ES-I3 (cell line): ENCODE data around the gene IL1R2.

Experiments
- H3K36me3 ChIP-seq: 2 replicates; pipeline ENCODE4 v1.6.1; 2013; ENCODE audit warnings: mild to moderate bottlenecking, low read length, control low read depth, moderate library complexity; ENCODE audit not compliant: insufficient read depth
- H3K4me1 ChIP-seq: 2 replicates; pipeline ENCODE4 v1.6.1; 2013; ENCODE audit warnings: mild to moderate bottlenecking, control low read depth, low read length; ENCODE audit not compliant: insufficient read depth
- H3K9ac ChIP-seq: 2 replicates; pipeline ENCODE4 v1.6.1; 2013; ENCODE audit warnings: low read depth, mild to moderate bottlenecking, low read length, moderate library complexity
- H3K9me3 ChIP-seq: 2 replicates; pipeline ENCODE4 v1.6.1; 2013; ENCODE audit warnings: mild to moderate bottlenecking, low read length, moderate library complexity; ENCODE audit not compliant: control insufficient read depth, insufficient read depth

IL1R2 gene

DNA sequence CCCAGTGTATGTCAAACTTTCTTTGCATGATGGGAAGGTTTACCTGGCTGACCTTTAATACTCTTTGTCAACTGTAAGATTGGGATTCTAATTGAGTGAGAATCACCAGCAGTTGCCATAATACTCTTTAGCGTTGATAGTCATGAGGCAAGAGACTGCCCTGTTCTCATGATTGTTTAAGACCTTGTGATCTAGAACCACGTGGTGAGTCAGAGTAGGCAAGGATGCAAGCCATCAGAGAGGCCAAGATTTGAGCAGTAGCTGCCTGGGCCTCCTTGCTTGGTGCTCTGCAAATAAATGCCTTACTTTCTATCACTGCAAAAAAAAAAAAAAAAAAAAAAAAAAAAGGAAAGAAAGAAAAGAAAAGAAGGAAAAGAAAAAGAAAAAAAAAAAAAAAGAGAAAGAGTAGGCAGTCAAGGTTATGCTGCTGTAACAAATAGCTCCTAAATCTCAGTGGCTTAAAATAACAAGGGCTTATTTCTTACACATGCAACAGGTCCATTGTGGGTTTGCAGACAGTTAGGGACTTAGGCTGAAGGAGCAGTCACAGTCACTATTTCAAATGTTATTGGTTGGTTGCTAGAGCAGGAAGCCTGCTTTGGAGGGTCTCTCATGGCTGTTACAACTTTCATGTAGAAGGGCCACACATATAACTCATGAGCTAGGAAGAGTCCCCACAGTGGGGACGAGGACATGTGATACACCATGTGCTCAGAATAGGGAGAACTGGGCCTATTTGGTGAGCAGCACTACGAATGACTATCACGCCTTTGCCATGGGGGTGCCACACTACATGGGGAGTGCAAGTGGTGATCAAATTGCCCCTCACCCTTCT is 21.7 kb downstream of the IL1R2 start:
- no peaks in the 10 kb centered on the region for H3K9me3 ChIP-seq
- no peaks in the 10 kb centered on the region for H3K4me1 ChIP-seq
- no peak overlapping the region for H3K9ac ChIP-seq
- H3K36me3 ChIP-seq, result no peaks in the 10 kb centered on the region

DNA sequence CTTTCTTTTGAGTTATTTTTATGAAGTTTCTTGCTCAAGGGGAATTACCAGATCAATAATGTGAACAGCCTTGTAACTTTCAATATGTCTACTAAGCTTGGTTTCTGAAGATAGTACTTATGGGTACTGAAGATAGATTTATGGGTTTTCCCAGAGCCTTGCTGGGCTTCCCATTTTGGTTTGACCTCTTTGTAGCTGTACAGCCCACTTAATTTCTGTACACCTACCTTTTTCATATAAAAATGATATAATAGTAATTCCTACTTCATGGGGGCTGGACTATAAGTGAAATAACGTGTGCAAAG is 22.2 kb downstream of the IL1R2 start:
- H3K9me3 ChIP-seq, result no peaks in the 10 kb centered on the region
- no peak overlapping the region for H3K9ac ChIP-seq
- H3K36me3 ChIP-seq, result no peaks in the 10 kb centered on the region
- H3K4me1 ChIP-seq, result no peaks in the 10 kb centered on the region

DNA sequence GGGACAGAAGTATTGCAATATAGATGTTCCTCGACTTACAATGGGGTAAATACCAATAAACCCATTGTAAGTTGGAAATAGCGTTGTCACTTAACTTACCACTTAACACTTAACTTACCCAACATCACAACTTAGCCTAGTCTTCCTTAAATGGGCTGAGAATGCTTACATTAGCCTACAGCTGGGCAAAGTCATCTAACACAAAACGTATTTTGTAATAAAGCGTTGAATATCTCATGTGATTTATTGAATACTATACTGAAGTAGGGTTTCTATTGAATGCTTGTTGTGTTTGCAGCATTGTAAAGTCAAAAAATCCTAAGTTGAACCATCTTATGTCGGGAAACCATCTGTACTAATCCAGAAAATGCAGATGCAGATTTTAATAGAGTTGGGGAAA is 23.6 kb downstream of the IL1R2 start:
- Histone ChIP-seq H3K36me3 (no peaks in the 10 kb centered on the region), H3K4me1 (no peaks in the 10 kb centered on the region), H3K9me3 (no peaks in the 10 kb centered on the region), H3K9ac (no peak overlapping the region)

DNA sequence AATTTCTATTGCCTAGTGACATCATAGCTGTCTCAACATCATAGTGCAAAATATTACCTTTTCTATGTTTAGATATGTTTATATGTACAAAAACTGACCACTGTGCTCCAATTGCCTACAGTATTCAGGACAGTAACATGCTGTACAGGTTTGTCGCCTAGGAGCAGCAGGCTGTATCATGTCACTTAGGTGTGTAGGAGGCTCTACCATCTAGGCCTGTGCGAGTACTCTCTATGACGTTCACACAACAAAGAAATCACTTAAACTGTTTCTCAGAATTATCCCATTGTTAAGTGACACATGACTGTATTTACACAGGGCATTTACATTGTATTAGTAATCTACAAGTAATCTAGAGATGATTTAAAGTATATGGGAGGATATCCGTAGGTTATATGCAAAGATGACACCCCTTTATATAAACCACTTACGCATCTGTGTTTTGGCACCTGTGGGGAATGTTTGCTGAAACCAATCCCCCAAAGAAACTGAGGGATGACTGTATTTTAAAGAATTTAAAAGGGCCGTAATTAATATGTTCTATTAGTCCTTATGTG is 24.7 kb downstream of the IL1R2 start:
- no peaks in the 10 kb centered on the region for H3K9me3 ChIP-seq
- H3K4me1 ChIP-seq, result no peaks in the 10 kb centered on the region
- no peaks in the 10 kb centered on the region for H3K36me3 ChIP-seq
- H3K9ac ChIP-seq, result no peak overlapping the region

DNA sequence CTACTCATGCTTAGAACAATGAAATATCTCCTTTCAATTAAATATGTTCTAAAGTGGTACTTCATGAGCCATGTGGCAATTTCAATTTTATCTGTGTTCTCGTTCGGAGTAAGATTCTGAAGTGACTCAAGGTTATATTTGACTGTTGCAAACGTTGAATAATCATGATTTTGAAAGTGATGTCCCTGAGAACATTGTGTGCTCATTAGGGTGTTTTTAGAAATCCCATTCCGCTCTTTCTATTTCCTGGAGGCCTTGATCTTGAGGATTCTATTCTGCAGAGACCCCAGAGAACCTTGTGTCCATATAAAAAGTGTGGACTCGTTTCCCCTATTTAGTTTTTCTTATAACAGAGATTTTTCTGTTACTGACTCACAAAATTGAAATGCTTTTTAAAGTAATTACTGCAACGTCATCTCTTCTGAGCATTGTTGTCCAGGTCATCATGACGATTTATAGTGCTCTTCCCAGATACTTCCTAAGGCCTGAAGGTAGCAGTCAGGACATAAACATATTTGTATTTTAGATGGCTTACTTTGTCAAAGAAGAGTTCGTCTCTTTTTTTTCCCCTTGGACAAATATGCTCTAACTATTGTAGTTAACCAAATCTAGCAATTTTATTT is 27.2 kb downstream of the IL1R2 start:
- no peak overlapping the region for H3K9ac ChIP-seq
- no peaks in the 10 kb centered on the region for H3K36me3 ChIP-seq
- H3K4me1 ChIP-seq, result no peaks in the 10 kb centered on the region
- H3K9me3 ChIP-seq, result no peaks in the 10 kb centered on the region

DNA sequence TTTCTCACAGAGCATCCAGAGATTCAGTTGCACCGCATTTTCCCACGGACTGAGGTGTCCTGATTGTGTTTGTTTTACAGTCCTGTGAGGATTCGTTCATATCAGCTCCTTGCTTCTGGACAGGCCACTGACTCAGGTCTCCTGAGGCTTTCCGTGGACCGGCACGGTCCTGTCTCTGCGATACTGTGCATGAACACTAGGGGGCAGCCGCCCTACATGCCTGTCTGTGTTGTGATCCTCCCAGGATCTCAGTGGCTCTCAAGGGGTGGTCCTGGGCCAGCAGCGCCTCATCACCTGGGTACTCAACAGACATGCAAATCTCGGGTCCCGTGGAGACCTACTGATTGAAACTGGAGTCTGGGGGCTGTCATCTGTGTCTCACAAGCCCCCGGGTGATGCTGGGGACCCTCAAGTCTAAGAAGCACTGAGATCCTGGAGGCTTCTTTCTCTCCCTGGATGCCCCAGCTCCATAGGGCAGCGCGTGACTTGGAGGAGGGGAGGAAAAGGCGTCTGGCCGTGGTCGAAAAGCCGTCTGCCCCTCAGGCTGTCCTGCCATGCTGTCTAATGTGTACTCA is 28.9 kb downstream of the IL1R2 start:
- no peak overlapping the region for H3K9ac ChIP-seq
- no peaks in the 10 kb centered on the region for H3K4me1 ChIP-seq
- H3K36me3 ChIP-seq, result no peaks in the 10 kb centered on the region
- no peaks in the 10 kb centered on the region for H3K9me3 ChIP-seq

DNA sequence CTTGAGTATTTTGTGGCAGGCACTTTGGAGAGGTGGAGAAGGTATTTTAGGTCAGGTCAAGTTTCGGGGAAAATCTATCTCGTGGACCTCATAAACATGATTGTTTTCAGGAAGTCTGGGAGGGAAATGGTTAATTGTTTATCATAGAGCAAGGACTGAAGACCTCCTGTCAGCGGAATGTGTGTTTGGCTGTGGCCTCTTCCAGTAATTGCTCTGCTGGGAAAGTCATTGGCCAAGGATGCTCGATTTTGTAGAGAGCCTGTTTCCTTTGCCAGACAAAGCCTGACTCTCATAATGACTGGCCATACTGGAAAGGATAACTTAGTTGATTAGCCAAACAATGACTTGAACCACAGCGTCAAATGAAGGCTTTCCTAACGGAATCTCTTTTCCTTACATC is 30.0 kb downstream of the IL1R2 start:
- Histone ChIP-seq H3K4me1 (no peaks in the 10 kb centered on the region), H3K36me3 (no peaks in the 10 kb centered on the region), H3K9ac (no peak overlapping the region), H3K9me3 (no peaks in the 10 kb centered on the region)

DNA sequence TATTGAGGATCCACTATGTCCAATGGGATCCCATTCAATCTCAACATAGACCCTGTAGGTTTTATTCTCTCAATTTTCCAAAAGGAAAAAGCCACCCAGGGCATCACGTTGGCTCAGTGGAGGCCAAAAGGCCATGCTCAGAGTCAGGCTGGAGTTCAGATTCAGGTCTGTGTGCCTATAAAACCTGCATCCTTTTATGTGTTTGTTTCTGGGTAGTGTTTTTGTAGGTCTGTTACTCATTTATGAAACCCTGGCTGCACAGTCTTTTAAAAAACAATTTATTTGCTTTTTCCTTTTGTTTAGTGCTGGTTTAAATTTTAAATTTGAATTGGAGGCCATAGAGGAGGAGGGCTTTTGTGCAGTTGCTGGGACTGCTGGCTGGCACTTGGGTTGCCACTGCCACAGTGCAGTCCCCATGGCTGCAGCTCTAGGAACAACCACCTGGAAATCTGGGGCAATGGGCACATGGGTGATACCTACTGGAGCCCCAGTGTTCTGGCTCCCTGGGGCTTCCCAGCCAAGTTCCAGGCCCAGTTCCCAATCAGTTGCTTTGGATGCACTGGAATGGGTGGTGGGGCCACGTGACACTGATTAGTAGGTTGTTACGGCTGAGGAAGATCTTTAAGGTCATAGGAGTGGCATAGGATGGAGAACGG is 31.3 kb downstream of the IL1R2 start:
- H3K9ac ChIP-seq, result no peak overlapping the region
- H3K36me3 ChIP-seq, result no peaks in the 10 kb centered on the region
- no peaks in the 10 kb centered on the region for H3K4me1 ChIP-seq
- H3K9me3 ChIP-seq, result no peaks in the 10 kb centered on the region

DNA sequence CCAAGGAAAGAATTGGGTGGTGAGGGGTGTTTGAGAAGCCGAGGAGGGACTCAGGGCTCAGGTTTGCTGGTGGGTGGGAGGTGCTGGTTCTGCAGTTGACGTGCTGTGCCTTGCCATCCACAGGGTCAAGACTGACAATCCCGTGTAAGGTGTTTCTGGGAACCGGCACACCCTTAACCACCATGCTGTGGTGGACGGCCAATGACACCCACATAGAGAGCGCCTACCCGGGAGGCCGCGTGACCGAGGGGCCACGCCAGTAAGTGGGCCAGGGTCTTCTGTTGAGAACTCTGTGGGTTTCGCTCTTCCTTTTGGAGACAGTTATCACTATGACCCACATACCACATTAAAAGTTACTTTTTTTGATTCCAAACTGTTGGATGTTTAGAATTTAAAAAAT is 32.6 kb downstream of the IL1R2 start:
- Histone ChIP-seq H3K9ac (no peak overlapping the region), H3K4me1 (no peaks in the 10 kb centered on the region), H3K36me3 (no peaks in the 10 kb centered on the region), H3K9me3 (no peaks in the 10 kb centered on the region)

DNA sequence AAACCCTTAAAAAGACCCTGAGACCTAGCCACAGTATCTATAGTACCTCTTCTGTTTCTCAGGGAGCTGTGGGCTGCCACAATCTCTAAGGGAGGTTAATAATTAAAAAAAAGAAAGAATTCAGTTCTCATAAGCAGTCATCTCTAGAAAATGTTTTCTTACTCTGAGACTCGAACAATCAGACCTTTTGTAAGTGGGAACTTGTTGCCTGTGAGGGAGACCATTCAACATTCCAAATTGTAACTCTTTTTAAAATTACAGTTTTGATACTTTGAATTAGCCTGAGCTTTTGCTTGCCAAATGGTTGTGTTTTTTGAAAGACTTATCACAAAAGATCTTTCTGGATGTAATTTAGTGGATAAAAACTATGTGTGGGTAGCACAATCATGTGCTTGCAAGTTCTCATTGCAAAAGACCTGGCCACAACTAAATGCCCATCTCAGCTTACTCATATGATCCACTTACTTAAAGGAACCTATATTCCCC is 33.3 kb downstream of the IL1R2 start:
- H3K9ac ChIP-seq, result no peak overlapping the region
- no peaks in the 10 kb centered on the region for H3K9me3 ChIP-seq
- H3K36me3 ChIP-seq, result no peaks in the 10 kb centered on the region
- no peaks in the 10 kb centered on the region for H3K4me1 ChIP-seq

DNA sequence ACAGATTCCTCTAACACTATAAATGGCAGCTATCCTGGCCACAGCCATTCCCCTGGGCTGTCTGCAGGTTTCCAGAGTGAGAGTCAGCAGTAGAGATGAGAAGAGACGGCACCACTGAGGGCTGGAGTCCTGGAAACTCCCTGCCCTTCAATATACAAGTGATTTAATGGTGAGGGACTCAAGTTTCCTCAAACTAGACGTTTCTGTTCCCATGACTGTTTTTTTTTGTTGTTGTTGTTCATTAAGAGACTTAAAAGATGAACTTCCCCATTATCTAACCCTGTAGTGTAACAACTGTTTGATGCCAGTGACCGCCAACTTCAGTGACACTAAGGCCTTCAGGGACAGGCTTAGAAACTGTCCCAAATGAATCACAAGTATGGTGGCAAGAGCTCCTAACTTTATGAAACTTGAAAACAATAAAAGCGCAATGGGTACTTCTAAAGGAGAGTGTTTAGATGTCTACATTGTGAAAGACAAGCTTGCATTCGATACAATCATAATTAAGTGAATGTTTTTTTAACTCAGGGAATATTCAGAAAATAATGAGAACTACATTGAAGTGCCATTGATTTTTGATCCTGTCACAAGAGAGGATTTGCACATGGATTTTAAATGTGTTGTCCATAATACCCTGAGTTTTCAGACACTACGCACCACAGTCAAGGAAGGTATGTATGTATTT is 34.0 kb downstream of the IL1R2 start:
- Histone ChIP-seq H3K9ac (no peak overlapping the region), H3K9me3 (no peaks in the 10 kb centered on the region)

DNA sequence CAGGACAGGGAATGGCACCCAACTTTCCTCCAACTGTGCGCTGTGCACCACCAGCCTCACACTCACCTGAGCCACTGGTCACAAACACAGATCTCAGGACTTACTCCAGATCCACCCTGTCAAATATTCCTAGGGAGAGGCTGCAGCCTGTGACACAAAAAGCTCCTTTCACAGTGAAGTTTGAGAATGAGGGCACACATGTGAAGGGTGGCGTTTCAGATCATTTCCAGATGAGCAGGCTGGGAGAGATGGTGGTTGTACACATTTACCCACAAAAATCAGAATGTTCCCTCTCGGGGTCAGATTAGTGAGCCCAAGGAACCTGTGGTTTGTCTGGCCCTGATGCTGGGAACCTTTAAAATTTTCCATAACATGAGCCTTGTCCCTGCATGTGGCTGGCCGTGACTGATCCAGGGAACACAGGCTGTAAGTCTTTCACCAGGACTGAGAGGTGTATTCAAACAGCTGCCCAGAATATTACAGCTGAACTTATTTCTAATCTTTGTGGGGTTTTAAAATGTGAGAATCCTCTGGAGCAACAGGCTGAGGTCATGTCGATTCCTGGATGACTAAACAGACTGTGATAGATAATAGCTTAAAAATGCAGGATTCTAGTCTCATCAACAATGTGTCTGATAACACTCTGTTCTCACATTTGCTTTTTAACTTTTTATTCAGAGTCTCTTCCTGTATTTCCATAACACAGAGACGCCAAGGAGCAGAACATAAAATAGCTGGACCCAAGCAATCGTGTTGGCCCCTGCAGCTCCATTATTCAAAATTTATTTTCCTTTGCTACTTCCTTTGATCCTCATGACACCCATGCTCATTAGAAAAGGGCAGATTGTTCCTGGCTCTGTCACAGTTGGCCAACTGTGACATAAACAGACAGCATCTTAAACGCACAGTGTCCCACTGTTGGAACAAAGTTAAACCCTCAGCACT is 35.5 kb downstream of the IL1R2 start:
- H3K36me3 ChIP-seq, result no peaks in the 10 kb centered on the region
- no peaks in the 10 kb centered on the region for H3K4me1 ChIP-seq
- no peaks in the 10 kb centered on the region for H3K9me3 ChIP-seq
- H3K9ac ChIP-seq, result no peak overlapping the region

More for the DNA sequence above, 34.0 kb downstream of the IL1R2 start:
- H3K4me1 ChIP-seq, result no peaks in the 10 kb centered on the region
- H3K36me3 ChIP-seq, result no peaks in the 10 kb centered on the region

DNA sequence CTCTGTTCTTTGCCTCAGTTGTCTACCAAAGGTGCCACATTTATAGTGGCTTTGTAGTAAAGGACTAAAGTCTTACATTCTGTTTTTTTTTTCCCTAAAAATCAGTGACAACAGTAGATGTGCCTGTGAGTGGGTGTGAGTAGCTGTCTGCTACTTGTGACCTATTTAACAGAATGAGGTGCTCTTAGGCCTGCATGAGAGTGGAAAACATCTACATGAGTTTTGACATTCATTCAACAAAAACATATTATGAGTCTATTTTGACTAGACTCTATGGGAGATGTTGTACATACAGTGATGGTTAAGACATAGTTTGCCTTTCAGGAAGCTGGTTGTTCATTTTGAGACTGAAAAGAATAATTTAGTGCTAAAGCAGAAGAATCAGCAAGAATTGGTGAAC is 36.7 kb downstream of the IL1R2 start:
- no peaks in the 10 kb centered on the region for H3K4me1 ChIP-seq
- no peak overlapping the region for H3K9ac ChIP-seq
- no peaks in the 10 kb centered on the region for H3K36me3 ChIP-seq
- no peaks in the 10 kb centered on the region; the same call in 1 of the 2 replicates for H3K9me3 ChIP-seq
